ENCODE data around the gene AMMECR1L. TPM values are rescaled to one million over a fixed set of nuclear protein-coding genes. Genes with fewer than 3 reads are reported as not detected.

AMMECR1L gene
- polyA plus RNA-seq, 1 donor from 2014 or later: 19.5 TPM

- H3K9ac ChIP-seq (ENCODE audit: low read length): no peak overlapping the region
- H3K27ac ChIP-seq (ENCODE audit: low read length): no peak overlapping the region
- H3K27me3 ChIP-seq (ENCODE audit: insufficient read depth, low read depth, low read length): no peaks in the 10 kb centered on the region
- no peaks in the 10 kb centered on the region for H3K36me3 ChIP-seq (ENCODE audit: insufficient read depth, low read length)
- H2AFZ ChIP-seq (ENCODE audit: low read depth, low read length): no peak overlapping the region
- no peaks in the 10 kb centered on the region for H3K9me2 ChIP-seq (ENCODE audit: insufficient read depth, low read length)
- H3K4me2 ChIP-seq (ENCODE audit: low read length): no peak overlapping the region
- H3K4me3 ChIP-seq (ENCODE audit: low read length): no peak overlapping the region
- peaks cover 22% of the 10 kb centered on the region for H3K79me2 ChIP-seq (replicated peaks; ENCODE audit: insufficient read depth, low read length)
- H3F3A ChIP-seq (ENCODE audit: insufficient read depth, low read length, poor library complexity, severe bottlenecking): no peaks in the 10 kb centered on the region
- H4K20me1 ChIP-seq (ENCODE audit: insufficient read depth): no peaks in the 10 kb centered on the region
- TF ChIP-seq MXI1 (conservative IDR thresholded peaks at IDR 0.05; ENCODE audit: poor library complexity, severe bottlenecking) (no peak), RAD21 (conservative IDR thresholded peaks at IDR 0.05) (no peak), EP300 (conservative IDR thresholded peaks at IDR 0.05; ENCODE audit: poor library complexity, severe bottlenecking) (no peak), EZH2 (IDR thresholded peaks at IDR 0.05; ENCODE audit: borderline replicate concordance, insufficient read depth, low read length, poor library complexity, severe bottlenecking) (no peak), POLR2AphosphoS5 (IDR thresholded peaks at IDR 0.05) (no peak), SMC3 (conservative IDR thresholded peaks at IDR 0.05; ENCODE audit: poor library complexity) (no peak), CTCF (IDR thresholded peaks at IDR 0.05; ENCODE audit: poor library complexity, severe bottlenecking) (no peak), TAF1 (IDR thresholded peaks at IDR 0.05; ENCODE audit: low read depth) (no peak)
- TF ChIP-seq, protein P1, sequence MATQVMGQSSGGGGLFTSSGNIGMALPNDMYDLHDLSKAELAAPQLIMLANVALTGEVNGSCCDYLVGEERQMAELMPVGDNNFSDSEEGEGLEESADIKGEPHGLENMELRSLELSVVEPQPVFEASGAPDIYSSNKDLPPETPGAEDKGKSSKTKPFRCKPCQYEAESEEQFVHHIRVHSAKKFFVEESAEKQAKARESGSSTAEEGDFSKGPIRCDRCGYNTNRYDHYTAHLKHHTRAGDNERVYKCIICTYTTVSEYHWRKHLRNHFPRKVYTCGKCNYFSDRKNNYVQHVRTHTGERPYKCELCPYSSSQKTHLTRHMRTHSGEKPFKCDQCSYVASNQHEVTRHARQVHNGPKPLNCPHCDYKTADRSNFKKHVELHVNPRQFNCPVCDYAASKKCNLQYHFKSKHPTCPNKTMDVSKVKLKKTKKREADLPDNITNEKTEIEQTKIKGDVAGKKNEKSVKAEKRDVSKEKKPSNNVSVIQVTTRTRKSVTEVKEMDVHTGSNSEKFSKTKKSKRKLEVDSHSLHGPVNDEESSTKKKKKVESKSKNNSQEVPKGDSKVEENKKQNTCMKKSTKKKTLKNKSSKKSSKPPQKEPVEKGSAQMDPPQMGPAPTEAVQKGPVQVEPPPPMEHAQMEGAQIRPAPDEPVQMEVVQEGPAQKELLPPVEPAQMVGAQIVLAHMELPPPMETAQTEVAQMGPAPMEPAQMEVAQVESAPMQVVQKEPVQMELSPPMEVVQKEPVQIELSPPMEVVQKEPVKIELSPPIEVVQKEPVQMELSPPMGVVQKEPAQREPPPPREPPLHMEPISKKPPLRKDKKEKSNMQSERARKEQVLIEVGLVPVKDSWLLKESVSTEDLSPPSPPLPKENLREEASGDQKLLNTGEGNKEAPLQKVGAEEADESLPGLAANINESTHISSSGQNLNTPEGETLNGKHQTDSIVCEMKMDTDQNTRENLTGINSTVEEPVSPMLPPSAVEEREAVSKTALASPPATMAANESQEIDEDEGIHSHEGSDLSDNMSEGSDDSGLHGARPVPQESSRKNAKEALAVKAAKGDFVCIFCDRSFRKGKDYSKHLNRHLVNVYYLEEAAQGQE (IDR thresholded peaks at IDR 0.05; ENCODE audit: borderline replicate concordance): no peak
- no peaks in the 10 kb centered on the region for H3K9me3 ChIP-seq (ENCODE audit: low read length)
Observed at GRCh38 chr2:127877626-127878025, 8.1 kb downstream of the AMMECR1L start.

DNA sequence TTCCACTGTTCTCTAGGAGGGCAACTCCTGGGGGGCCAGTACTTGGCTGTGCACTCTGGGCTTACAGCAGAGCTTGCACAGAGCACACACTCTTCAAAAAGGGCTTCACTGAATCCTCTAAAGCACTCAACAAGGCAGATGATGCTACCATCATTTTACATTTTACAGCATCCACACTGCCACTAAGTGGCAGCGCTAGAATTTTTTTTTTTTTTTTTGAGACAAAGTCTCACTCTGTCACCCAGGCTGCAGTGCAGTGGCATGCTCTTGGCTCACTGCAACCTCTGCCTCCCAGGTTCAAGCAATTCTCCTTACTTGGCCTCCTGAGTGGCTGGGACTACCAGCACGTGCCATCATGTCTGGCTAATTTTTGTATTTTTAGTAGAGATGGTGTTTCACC is 8.6 kb downstream of the AMMECR1L start:
- Histone ChIP-seq H3K79me2 (replicated peaks; ENCODE audit: insufficient read depth, low read length) (peaks cover 17% of the 10 kb centered on the region), H3K27me3 (ENCODE audit: insufficient read depth, low read depth, low read length) (no peaks in the 10 kb centered on the region), H2AFZ (ENCODE audit: low read depth, low read length) (no peak overlapping the region), H3K4me2 (ENCODE audit: low read length) (no peak overlapping the region), H3K4me3 (ENCODE audit: low read length) (no peak overlapping the region), H3K9me2 (ENCODE audit: insufficient read depth, low read length) (no peaks in the 10 kb centered on the region), H3K9ac (ENCODE audit: low read length) (no peak overlapping the region), H3F3A (ENCODE audit: insufficient read depth, low read length, poor library complexity, severe bottlenecking) (no peaks in the 10 kb centered on the region), H3K27ac (ENCODE audit: low read length) (no peak overlapping the region), H4K20me1 (ENCODE audit: insufficient read depth) (no peaks in the 10 kb centered on the region), H3K9me3 (ENCODE audit: low read length) (no peaks in the 10 kb centered on the region), H3K36me3 (ENCODE audit: insufficient read depth, low read length) (no peaks in the 10 kb centered on the region)
- TF ChIP-seq MXI1 (conservative IDR thresholded peaks at IDR 0.05; ENCODE audit: poor library complexity, severe bottlenecking) (no peak), SMC3 (conservative IDR thresholded peaks at IDR 0.05; ENCODE audit: poor library complexity) (no peak), POLR2AphosphoS5 (IDR thresholded peaks at IDR 0.05) (no peak), EZH2 (IDR thresholded peaks at IDR 0.05; ENCODE audit: borderline replicate concordance, insufficient read depth, low read length, poor library complexity, severe bottlenecking) (no peak), RAD21 (conservative IDR thresholded peaks at IDR 0.05) (no peak), CTCF (IDR thresholded peaks at IDR 0.05; ENCODE audit: poor library complexity, severe bottlenecking) (no peak), TAF1 (IDR thresholded peaks at IDR 0.05; ENCODE audit: low read depth) (no peak), EP300 (conservative IDR thresholded peaks at IDR 0.05; ENCODE audit: poor library complexity, severe bottlenecking) (no peak)
- TF ChIP-seq, protein P1 (IDR thresholded peaks at IDR 0.05; ENCODE audit: borderline replicate concordance): no peak
